RKO (cell line): ENCODE data around the gene NFATC4.
A peak's percentile ranks its signal among the peaks of the same experiment; 100 is the strongest.

Experiments used
- DNase-seq: peaks from one replicate; pipeline ENCODE4 v3.0.0-alpha.2; 2016; ENCODE audit warnings: low spot score

The NFATC4 gene

DNA sequence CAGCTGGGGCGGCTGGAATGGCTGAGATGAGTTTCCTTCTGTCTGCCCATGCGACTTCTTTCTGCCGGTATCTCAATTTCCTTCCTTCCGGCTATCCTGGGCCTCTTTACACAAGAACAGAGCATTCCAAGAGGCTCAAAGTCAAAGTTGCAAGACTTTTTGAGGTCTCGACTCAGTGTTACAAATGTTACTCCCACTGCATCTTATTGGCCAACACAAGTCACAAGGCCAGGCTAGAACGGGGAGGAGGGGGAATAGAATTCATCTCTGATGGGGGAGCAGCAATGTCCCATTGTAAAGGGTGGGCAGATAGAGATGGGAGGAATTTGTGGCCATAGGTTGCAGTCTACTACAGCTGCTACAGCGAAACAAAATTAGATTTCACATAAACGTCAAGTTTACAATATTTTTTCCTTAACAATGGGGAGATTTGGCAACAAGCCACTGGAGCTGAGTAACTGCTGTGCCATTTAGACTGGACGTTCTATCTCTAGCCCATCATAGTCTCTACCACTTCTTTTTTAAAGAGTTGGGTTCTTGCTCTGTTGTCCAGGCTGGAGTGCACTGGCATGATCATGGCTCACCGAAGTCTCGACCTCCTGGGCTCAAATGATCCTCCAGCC is 21.4 kb downstream of the NFATC4 start:
- no peak for DNase-seq

DNA sequence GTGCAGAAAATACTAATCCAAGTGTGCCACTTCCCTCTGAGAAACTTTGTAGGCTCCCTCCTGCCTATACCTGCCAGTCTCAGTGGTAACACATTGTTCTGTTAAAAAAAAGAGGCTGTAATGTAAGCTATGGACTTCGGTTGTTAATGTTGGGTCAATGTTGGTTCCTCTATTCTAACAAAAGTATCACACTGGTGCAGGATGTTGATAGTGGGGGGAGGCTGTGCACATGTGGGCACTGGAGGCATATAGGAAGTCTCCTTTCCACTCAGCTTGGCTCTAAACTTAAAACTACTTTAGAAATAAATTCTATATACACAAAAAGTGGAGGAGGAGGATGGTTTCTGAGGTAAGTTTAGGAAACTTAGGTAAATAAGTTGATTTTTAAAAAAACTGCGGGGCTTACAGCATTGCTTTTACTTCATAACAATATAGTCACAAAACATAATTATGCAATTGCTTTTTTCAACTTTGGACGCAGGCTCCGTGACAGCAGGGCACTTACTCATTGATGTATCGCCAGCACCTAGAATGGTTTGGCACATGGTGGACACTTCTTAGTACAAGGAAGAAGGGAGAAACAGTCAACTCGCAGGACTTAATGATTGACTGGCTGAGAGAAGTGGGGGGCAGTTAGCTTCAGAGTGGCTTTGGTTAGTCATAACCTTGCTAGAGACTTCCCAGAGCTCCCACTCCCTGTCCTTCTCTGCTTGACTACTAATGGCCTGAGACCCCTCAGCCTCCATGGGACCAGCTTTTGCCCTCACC is 22.9 kb downstream of the NFATC4 start:
- DNase-seq, result no peak

DNA sequence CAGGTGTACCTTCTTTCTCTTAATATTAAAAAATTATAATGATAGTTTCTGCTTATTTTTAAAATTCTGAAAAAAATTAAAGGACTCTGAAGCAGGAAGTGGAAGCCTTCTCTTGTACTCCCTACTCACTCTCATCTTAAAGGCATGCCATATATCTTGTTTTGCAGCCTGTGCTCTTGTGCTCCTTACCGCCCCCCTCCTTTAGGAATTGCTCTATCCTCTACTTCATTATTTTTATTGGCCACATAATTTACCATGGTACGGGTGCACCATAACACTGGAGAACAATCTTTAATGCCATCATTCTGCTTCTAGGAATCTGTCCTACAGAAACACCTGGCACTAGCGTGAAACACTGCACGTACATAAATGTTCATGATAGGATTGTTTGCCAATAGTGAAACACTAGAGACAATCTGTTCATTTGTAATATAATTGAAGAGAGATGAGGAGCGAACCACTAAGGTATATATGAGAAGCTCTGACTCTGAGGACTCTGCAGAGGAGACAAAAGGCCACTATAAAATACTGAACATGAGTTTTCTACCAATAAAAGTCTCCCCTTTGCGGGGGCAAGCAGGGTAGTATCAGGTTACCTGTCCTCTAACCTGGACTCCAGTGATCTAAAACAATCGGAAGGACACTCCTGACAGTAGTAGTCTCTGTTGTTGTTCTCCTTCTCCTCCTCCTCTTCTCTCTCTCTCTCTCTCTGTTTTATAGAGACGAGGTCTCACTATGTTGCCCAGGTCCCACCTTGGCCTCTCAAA is 24.5 kb downstream of the NFATC4 start:
- peak; percentile 19 for DNase-seq

DNA sequence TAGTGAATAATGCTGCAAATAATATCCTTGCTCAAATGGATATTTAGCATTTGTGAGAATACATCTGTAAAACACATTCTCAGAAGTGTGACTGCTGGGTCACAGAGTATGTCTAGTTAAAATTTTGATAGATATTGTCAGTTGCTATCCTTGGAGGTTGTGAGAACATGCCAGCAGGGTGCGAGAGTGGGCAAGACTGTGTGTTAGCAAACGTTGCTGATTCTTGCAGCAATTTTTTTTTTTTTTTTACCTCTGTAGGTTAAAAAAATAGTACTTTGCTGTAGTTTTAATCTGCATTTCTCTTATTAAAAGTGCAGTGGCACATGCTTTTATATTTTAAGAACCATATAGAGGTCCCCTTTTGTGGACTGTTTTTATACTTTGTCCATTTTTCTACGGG is 26.3 kb downstream of the NFATC4 start:
- DNase-seq, result peak; percentile 16

DNA sequence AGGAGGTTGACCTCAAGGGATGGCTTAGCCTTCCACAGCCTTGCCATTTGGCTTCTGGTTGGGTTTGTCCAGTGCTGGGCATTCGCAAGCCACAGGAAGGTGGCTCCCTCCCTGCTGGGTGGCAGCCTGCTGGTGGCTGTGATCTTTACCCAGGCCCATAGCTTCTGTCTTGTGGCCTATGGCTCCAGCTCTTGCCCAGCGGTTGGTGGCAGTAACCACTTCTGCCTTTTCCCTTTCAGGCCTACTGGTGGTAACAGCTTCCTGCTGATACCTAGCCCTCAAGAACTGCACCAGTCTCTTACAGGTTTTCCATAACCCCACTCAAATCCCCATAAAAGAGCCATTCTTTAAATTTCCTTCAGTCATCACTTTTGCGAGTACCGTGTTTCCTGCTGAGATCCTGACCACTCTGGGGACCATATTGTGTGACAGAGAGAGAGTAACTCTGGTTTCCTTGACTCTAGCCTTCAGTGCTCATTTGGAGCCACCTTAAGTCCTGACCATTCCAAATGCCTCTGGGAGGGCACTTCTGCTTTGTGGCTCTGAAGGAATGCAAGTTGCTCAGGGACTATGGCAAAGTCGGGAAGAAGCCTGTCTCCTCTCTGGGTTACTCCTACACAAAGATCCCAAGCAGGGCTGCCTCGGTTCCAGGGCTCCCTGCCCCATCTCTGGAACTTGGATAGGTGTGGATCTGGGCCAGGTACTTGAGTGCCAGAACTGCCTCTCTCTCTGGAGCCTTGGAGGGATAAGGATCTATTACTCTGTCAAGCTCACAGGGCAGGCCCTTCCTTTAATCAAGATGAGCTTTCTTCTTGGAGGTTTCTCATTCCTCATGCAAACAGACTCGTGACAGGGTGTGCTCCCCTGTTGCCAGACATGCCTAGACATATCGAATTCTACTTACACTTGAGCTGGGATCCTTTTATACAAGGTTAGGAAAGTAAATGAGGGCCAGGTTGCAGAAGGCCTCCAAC is 27.9 kb downstream of the NFATC4 start:
- no peak for DNase-seq

DNA sequence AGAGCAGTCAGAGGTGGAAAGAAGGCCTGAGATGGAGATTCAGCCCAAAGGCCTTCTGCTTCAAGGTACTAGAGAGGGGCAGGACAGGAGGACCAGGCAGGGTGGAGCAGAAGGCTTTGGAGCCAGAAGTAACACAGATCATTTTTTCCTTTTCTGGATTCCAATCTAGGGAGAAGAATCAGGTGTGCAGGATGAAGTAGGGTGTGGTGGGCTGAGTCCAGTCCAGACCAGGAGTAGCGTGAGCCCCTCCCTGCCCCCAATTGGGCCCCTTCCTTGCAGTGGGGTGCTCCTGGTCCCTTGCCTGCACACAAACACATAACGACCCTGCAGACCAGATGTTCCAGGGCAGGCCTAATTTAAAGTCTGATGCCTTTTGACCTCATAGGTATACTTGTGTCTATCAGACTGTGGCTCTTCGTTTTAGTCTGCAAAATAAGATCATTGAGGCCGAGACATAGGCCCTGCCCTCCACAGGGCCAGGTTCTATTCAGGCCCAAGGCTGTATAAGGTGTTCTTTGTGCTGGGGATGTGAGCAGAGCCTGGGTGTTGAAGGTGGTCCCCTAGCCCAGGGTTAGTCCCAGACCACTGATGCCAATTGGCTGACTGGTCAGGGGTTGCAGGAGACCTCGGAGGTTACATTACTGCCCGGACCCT is 29.8 kb downstream of the NFATC4 start:
- no peak for DNase-seq

DNA sequence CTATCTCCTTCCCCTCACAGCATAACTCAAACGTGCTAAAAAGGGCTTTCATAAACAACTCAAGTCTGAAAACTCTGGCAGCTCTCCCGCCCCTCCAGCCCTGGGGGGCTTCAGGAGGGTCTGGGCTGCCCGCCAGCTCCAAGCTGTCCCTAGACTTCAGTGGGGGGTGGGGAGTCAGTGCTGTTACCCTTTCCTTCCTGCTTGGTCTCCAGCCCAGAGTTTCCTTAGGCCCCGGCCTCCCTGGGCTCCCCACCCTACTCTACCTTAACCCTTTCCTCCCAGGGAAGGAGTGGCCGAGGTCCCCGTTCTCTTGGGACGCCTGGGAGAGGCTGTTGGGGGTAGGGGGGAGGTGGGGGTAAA is 30.3 kb downstream of the NFATC4 start:
- no peak for DNase-seq

DNA sequence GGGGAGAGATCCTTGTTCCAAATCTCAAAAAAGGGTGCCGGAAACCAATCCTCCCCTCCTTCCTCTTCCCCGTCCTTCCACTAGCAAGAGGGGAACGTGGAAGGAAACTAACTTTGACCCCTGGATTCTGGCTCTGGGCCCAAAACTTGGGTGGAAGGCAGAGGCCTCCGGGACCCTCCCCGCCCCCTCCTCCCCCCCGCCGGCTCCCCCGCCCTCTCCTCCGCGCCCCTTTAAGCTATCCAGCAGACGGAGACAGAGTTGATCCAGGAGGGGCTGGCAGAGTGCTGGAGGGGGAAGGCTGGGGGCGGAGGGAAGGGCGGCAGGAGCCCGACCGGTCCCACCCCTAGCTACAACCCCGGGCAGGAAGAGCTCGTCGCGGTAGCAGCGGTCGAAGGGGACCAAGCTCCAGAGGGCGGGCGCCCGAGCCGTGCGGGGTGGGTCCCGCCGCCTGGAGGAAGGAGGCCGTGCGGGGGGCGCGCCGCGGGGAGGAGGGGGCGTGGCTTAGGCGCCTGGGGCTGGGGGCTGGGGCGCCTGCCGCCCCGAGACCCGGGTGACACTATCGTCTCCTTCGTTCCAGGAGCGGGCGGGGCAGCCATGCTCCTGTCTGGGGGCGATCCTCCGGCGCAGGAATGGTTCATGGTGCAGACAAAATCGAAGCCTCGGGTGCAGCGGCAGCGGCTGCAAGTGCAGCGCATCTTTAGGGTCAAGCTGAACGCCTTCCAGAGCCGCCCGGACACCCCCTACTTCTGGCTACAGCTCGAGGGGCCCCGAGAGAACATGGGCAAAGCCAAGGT is 30.9 kb downstream of the NFATC4 start, which contains the start of gene NYNRIN:
NYNRIN (plus strand) TSS at position 351 of the 794 bp plus-strand sequence; CDS start at position 595, 244 bp downstream.
- no peak for DNase-seq

DNA sequence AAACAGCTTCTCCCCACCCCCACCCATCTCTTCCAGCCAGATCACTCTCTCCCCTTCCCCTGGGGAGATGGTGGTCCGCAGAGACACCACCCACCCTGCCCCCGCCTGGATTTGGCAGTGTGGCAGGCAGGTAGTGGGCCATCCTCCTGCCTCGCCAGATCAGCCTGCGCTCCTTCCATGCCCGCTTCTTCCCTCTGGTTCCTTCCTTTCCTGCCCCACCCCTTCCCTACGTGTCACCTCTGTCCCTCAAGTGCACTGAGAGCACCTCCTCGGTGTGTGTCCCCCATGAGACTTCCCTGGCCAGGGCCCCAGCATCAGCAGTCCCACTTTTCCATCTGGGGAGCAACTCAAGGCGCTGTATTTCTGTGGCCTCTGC is 31.5 kb downstream of the NFATC4 start:
- no peak for DNase-seq

DNA sequence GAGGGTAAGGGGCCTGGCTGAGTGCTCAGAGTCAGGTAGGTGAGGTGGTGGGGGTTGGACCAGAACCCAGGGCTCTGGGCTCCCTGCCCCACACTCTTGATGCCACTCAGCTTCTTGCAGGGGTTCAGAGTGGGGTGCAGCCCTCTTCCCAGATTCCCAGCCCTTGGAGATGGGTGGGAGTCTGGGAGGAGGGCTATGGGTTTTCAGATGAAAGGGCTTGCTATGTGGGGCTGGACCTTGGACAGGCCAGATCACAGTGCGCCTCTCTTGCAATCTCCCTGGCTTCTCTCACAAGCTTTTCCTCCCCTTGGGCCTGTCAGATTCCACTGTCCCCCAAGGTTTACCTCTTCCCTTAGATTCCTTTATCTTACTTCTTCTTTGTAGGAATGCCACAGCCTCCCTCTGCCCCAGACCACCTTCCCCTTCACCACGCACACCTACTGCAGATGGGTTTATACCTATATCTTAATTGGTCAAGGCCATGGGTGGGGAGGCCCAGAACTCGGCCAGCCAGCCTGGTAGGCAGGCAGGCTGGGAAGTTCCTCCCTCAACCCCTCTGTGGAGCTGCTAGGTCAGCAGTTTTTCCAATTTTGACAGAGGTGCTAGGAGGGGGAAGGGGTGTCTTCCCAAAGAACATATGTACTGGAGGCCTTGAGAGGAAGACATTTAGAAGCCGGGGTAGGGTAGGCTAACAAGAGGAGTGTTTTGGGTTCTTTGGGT is 32.2 kb downstream of the NFATC4 start:
- DNase-seq, result no peak

DNA sequence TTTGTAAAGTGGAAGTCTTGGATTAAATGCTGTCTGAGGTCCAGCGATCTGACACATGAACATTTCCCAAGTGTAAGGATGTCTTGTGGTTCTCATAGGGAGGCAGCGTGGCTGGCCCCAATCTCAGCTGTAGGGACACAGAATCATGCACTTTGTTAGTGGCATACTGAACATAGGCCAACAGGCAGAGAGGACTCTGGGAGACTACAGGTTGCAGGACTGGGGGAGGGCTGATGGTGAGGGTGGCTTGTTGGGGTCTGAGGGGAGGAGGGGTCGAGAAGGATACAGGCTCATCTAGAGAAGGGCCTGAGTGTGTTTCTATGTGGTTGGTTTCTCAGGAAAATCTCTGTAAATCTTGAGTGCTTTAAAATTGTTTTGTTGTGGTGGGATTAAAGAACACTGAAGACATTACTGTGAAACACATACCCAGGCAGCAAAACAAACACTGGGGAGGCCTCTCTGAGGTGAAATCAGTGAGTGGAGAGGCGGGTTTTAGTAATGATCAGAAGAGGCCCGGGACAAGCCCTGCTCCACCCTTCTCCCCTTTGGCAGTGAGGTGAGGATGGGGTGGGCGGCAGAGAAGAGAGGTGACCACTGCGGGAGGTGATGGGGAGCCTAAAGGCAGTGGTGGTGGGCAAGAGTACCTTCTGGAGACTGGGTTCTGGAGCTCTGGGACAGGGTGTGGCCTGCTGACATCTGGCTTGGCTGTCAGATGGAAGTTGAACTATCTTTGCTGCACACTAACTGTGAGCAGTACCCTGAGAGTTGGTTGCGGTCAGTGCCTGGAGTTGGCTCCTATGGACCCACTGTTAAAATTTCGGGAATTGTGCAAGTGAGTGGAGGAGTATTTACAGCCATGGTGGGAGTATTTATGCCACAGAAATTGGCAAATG is 34.1 kb downstream of the NFATC4 start:
- no peak for DNase-seq

DNA sequence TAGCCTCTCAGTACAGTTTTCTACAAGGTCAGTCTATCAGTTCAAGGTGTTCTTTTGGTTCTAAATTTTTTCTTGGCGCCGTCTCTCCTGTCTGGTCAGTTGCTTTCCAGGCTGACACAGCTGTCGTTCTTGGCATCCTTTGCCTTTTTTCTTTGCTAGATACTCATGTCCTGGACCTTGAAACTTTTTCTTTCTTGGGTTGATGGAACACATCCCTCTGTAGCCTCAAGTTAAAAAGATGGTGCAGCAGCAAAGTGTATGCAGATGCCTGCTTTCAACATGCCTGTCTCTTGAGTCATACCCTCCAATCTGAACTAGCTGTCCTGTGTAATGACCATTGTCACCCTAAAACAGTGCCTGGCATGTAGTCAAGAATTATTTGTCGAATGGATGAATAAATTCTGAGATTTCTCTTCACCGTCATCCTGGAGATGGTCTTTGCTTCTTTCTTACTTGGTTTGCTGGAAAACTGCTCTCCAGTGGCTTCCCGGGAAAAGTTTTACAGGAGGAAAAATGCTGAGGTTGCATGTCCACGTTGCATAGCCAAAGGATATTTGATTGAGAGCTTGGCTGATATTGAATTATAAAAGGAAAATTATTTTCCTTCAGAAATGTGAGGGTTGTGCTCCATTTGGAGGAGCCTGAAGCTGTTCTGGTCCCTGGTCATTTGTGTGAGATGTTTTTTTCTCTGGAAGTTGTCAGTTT is 35.5 kb downstream of the NFATC4 start:
- DNase-seq, result no peak

DNA sequence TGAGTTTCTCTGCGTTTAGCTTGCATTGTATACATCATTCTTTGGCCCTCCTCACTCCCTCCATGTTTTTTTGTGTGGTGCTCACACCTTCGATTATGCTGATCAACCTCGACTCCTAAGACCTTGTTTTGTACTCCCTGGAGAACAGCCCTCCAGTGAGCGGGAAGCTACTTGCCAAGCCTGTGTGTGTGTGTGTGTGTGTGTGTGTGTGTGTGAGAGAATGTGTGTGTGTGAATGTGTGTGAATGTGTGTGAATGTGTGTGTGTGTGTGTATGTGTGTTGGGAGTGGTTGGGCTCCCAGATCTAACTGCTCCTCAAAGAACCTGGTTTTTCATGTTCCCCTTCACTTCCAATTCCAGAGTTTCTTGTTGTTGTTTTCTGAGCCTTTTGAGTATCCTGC is 36.8 kb downstream of the NFATC4 start:
- no peak for DNase-seq

DNA sequence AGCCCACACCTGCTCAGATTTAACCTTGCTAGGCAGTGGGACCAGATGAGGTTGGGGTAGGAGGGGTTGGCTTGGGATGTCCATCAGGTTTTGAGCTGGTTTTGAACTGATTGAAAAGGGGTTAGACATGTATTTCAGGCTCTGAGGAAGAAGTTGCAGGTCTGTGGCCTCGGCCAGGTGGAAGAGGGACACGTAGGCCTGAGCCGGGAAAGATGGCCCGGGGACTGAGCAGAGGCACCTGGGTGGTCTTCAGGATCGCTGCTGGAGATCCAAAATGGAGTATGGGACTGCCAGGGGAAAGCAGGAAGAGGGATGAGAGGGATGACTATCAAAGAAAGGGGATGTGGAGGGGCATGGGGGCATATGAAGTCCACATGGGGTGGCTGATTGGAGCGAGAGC is 38.4 kb downstream of the NFATC4 start:
- no peak for DNase-seq

DNA sequence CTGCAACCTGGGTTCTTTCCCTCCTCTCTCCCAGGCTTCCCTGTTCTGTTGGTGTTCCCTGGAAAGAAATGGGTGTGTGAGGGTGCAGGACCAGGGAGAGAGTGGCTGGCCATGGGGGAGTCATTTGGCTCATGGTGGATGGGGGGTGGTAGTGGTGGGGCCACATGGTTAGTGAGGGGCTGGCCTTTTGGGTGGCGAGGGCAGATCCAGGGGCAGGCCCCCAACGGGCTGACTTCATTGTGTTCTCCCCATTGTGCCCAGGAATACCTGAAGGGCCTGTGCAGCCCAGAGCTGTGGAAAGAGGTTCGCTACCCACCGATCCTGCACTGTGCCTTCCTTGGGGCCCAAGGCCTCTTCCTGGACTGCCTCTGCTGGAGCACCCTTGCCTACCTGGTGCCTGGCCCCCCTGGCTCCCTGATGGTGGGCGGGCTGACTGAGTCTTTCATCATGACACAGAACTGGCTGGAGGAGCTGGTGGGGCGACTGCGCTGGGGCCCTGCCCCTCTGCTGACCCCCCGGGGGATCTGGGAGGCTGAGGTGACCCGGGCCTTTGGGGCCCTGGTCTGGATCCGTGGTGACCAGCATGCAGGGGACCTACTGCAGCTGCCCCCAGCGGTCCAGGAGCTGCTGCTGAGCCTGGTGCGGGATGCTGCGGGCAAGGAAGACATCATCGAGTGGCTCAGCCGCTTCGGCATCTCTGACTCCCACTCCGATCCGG is 39.8 kb downstream of the NFATC4 start:
- no peak for DNase-seq

DNA sequence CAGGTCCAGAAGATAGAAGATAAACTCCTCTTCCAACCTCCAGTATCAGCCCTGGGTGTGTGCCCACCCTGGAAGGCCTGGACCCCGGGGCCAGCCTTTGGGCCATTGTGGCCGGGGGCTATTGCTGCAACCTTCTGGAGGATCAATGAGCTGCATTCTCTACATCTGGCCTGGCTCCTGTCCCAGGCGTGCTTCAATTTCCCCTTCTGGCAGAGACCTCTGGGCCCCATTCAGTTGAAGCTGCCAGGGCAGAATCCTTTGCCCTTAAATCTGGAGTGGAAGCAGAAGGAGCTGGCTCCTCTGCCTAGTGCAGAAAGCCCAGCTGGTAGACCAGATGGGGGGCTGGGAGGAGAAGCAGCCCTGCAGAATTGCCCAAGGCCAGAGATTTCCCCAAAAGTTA is 40.8 kb downstream of the NFATC4 start:
- no peak for DNase-seq

DNA sequence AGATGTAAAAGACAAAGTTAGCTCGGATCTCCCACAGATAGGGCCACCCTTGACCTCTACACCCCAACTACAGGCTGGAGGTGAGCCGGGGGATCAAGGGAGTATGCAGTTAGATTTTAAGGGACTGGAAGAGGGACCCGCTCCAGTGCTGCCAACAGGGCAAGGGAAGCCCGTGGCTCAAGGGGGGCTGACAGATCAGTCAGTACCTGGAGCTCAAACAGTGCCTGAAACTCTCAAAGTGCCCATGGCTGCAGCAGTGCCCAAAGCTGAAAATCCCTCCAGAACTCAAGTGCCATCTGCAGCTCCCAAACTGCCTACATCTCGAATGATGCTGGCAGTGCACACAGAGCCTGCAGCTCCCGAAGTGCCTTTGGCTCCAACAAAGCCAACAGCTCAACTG is 41.2 kb downstream of the NFATC4 start:
- no peak for DNase-seq

DNA sequence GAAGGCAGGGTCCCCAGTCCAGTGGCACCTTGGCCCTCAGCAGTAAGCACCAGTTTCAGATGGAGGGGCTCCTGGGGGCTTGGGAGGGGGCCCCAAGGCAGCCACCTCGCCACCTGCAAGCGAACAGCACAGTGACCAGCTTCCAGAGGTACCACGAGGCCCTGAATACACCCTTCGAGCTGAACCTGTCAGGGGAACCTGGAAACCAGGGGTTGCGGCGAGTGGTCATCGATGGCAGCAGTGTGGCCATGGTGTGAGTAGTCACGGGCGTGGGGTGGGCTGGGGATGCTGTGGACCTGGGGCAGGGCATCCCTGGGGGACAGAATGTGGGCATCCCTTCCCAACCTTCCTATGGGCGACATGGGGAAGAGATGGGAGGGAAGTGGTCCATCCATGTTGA is 42.0 kb downstream of the NFATC4 start:
- DNase-seq, result no peak
